ENCODE measurements around the gene PGAM5.

PGAM5 gene

GRCh38 chr12:132723015-132723763 lies 12.5 kb downstream of the PGAM5 start:
- DNase-seq = no peak

- DNase-seq = no peak
These were observed 13.1 kb downstream of the PGAM5 start for GRCh38 chr12:132723764-132724140.

GRCh38 chr12:132724506-132725241 lies 14.0 kb downstream of the PGAM5 start:
- DNase-seq = no peak

- DNase-seq = no peak
These were observed 15.7 kb downstream of the PGAM5 start for GRCh38 chr12:132726386-132726785.

GRCh38 chr12:132727091-132727794 lies 16.6 kb downstream of the PGAM5 start:
- no peak for DNase-seq

- no peak for DNase-seq
These were observed 17.9 kb downstream of the PGAM5 start for GRCh38 chr12:132728502-132728901.

GRCh38 chr12:132729541-132730320 lies 19.1 kb downstream of the PGAM5 start:
- no peak for DNase-seq

- DNase-seq = no peak
These were observed 19.7 kb downstream of the PGAM5 start for GRCh38 chr12:132730353-132730752.

GRCh38 chr12:132731574-132731973 lies 20.9 kb downstream of the PGAM5 start:
- no peak for DNase-seq

GRCh38 chr12:132734206-132734605 lies 23.6 kb downstream of the PGAM5 start:
- DNase-seq = no peak

GRCh38 chr12:132735496-132735895 lies 24.9 kb downstream of the PGAM5 start:
- DNase-seq = no peak

- DNase-seq = no peak
These were observed 25.7 kb downstream of the PGAM5 start for GRCh38 chr12:132736378-132736777.

GRCh38 chr12:132736913-132737312 lies 26.3 kb downstream of the PGAM5 start:
- DNase-seq = no peak

- no peak for DNase-seq
These were observed 29.1 kb downstream of the PGAM5 start for GRCh38 chr12:132739600-132740312.

GRCh38 chr12:132740313-132740646 lies 29.6 kb downstream of the PGAM5 start:
- no peak for DNase-seq

- DNase-seq = no peak
These were observed 30.0 kb downstream of the PGAM5 start for GRCh38 chr12:132740652-132741051.

GRCh38 chr12:132741620-132742019 lies 31.0 kb downstream of the PGAM5 start:
- no peak for DNase-seq

GRCh38 chr12:132743831-132744230 lies 33.2 kb downstream of the PGAM5 start:
- DNase-seq = no peak

- DNase-seq = no peak
These were observed 36.0 kb downstream of the PGAM5 start for GRCh38 chr12:132746613-132747012.

GRCh38 chr12:132747395-132747794 lies 36.8 kb downstream of the PGAM5 start:
- DNase-seq = no peak

GRCh38 chr12:132747896-132748295 lies 37.3 kb downstream of the PGAM5 start:
- DNase-seq = no peak

GRCh38 chr12:132748319-132748718 lies 37.7 kb downstream of the PGAM5 start:
- no peak for DNase-seq
